ENCODE results near the gene FNBP1. TPM values are rescaled to one million over a fixed set of nuclear protein-coding genes. Genes with fewer than 3 reads are reported as not detected.
"Not testable (repeated sequence)": the region's sequence is repeated elsewhere in the genome, so short reads cannot be mapped to it uniquely, and the experiment has no call there.

FNBP1 gene
- total and polyA plus RNA-seq, 2 experiments from 2014 or later = 26.6 to 28.8 TPM

GRCh38 chr9:130022566-130023143, 20.3 kb downstream of the FNBP1 start:
- H2AFZ ChIP-seq = no peak overlapping the region
- no peaks in the 10 kb centered on the region for H3K36me3 ChIP-seq (ENCODE audit: insufficient read depth)
- peaks cover 12% of the 10 kb centered on the region; the same call in 1 of the 2 replicates for H4K20me1 ChIP-seq (replicated peaks; ENCODE audit: insufficient read depth)
- peaks cover 47% of the 10 kb centered on the region for H3K79me2 ChIP-seq (replicated peaks; ENCODE audit: insufficient read depth)
- DNase-seq (ENCODE audit: low spot score) = no peak
- H3F3A ChIP-seq (replicated peaks; ENCODE audit: low read depth) = no peaks in the 10 kb centered on the region
- TF ChIP-seq ETS1 (IDR thresholded peaks at IDR 0.05) (no peak), NANOG (IDR thresholded peaks at IDR 0.05; ENCODE audit: borderline replicate concordance) (no peak), STAT1 (IDR thresholded peaks at IDR 0.05; ENCODE audit: unreplicated experiment) (no peak), POLR2AphosphoS5 (IDR thresholded peaks at IDR 0.05; ENCODE audit: low read depth) (no peak), EZH2phosphoT487 (IDR thresholded peaks at IDR 0.05; ENCODE audit: unreplicated experiment) (no peak), REST (IDR thresholded peaks at IDR 0.05; ENCODE audit: unreplicated experiment) (no peak), ZNF331 (CRISPR knock-in tag; IDR thresholded peaks at IDR 0.05; ENCODE audit: low read depth) (no peak), EZH2 (IDR thresholded peaks at IDR 0.05; ENCODE audit: low read depth, unreplicated experiment) (no peak), ZNF114 (CRISPR knock-in tag; IDR thresholded peaks at IDR 0.05) (no peak)
- TF ChIP-seq, protein P1, sequence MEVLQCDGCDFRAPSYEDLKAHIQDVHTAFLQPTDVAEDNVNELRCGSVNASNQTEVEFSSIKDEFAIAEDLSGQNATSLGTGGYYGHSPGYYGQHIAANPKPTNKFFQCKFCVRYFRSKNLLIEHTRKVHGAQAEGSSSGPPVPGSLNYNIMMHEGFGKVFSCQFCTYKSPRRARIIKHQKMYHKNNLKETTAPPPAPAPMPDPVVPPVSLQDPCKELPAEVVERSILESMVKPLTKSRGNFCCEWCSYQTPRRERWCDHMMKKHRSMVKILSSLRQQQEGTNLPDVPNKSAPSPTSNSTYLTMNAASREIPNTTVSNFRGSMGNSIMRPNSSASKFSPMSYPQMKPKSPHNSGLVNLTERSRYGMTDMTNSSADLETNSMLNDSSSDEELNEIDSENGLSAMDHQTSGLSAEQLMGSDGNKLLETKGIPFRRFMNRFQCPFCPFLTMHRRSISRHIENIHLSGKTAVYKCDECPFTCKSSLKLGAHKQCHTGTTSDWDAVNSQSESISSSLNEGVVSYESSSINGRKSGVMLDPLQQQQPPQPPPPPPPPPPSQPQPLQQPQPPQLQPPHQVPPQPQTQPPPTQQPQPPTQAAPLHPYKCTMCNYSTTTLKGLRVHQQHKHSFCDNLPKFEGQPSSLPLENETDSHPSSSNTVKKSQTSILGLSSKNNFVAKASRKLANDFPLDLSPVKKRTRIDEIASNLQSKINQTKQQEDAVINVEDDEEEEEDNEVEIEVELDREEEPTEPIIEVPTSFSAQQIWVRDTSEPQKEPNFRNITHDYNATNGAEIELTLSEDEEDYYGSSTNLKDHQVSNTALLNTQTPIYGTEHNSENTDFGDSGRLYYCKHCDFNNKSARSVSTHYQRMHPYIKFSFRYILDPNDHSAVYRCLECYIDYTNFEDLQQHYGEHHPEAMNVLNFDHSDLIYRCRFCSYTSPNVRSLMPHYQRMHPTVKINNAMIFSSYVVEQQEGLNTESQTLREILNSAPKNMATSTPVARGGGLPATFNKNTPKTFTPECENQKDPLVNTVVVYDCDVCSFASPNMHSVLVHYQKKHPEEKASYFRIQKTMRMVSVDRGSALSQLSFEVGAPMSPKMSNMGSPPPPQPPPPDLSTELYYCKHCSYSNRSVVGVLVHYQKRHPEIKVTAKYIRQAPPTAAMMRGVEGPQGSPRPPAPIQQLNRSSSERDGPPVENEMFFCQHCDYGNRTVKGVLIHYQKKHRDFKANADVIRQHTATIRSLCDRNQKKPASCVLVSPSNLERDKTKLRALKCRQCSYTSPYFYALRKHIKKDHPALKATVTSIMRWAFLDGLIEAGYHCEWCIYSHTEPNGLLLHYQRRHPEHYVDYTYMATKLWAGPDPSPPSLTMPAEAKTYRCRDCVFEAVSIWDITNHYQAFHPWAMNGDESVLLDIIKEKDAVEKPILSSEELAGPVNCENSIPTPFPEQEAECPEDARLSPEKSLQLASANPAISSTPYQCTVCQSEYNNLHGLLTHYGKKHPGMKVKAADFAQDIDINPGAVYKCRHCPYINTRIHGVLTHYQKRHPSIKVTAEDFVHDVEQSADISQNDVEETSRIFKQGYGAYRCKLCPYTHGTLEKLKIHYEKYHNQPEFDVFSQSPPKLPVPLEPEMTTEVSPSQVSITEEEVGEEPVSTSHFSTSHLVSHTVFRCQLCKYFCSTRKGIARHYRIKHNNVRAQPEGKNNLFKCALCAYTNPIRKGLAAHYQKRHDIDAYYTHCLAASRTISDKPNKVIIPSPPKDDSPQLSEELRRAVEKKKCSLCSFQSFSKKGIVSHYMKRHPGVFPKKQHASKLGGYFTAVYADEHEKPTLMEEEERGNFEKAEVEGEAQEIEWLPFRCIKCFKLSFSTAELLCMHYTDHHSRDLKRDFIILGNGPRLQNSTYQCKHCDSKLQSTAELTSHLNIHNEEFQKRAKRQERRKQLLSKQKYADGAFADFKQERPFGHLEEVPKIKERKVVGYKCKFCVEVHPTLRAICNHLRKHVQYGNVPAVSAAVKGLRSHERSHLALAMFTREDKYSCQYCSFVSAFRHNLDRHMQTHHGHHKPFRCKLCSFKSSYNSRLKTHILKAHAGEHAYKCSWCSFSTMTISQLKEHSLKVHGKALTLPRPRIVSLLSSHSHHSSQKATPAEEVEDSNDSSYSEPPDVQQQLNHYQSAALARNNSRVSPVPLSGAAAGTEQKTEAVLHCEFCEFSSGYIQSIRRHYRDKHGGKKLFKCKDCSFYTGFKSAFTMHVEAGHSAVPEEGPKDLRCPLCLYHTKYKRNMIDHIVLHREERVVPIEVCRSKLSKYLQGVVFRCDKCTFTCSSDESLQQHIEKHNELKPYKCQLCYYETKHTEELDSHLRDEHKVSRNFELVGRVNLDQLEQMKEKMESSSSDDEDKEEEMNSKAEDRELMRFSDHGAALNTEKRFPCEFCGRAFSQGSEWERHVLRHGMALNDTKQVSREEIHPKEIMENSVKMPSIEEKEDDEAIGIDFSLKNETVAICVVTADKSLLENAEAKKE (CRISPR knock-in tag; IDR thresholded peaks at IDR 0.05) = no peak
- no peak for ATAC-seq
- H3K4me1 Mint-ChIP-seq = 0 out of 3 replicates have a peak, but pooled peaks cover 2% of the 10 kb centered on the region
- no peaks in the 10 kb centered on the region for H3K9me3 Mint-ChIP-seq
- no peak overlapping the region for H3K27ac ChIP-seq (ENCODE audit: low read depth)
- H3K4me2 ChIP-seq = no peak overlapping the region
- H3K4me1 ChIP-seq (ENCODE audit: insufficient read depth) = no peaks in the 10 kb centered on the region
- H3K4me3 ChIP-seq = no peak overlapping the region
- no peaks in the 10 kb centered on the region for H3K9me2 ChIP-seq (ENCODE audit: insufficient read depth)
- H3K4me3 Mint-ChIP-seq = no peak overlapping the region
- no peaks in the 10 kb centered on the region for H3K27me3 ChIP-seq (ENCODE audit: insufficient read depth)
- H3K36me3 Mint-ChIP-seq (ENCODE audit: low read depth) = no peaks in the 10 kb centered on the region
- no peaks in the 10 kb centered on the region for H3K27me3 Mint-ChIP-seq (ENCODE audit: insufficient read depth, low read depth, poor library complexity)
- 0 out of 2 replicates have a peak overlapping the region, but pooled peaks have one; percentile 27 for H3K27ac Mint-ChIP-seq

DNA sequence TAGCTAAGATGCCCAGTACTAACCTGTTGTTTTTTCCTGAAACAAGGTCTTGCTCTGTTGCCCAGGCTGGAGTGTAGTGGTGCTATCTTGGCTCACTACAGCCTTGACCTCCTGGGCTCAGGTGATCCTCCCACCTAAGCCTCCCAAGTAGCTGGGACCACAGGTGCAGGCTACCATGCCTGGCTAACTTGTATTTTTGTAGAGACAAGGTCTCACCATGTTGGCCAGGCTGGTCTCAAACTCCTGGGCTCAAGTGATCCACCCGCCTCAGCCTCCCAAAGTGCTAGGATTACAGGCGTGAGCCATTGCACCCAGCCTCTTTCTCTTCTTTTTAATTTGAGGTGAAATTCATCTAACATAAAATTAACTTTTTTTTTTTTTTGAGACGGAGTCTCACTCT, 21.1 kb downstream of the FNBP1 start:
- not testable (repeated sequence) for H3K27ac Mint-ChIP-seq; H3K36me3 Mint-ChIP-seq (ENCODE audit: low read depth); H3K4me1 Mint-ChIP-seq; H3F3A ChIP-seq (replicated peaks; ENCODE audit: low read depth); H3K9me3 Mint-ChIP-seq; H3K27ac ChIP-seq (ENCODE audit: low read depth); H3K4me3 ChIP-seq; H3K4me2 ChIP-seq; ATAC-seq; H3K4me3 Mint-ChIP-seq; H3K27me3 Mint-ChIP-seq (ENCODE audit: insufficient read depth, low read depth, poor library complexity); H3K36me3 ChIP-seq (ENCODE audit: insufficient read depth); H3K9me2 ChIP-seq (ENCODE audit: insufficient read depth); H2AFZ ChIP-seq; H3K4me1 ChIP-seq (ENCODE audit: insufficient read depth); DNase-seq (ENCODE audit: low spot score); H3K27me3 ChIP-seq (ENCODE audit: insufficient read depth)
- Histone ChIP-seq H4K20me1 (replicated peaks; ENCODE audit: insufficient read depth) (peaks cover 12% of the 10 kb centered on the region; the same call in 1 of the 2 replicates), H3K79me2 (replicated peaks; ENCODE audit: insufficient read depth) (peaks cover 39% of the 10 kb centered on the region)
